Hepatocyte (in vitro differentiated cells): Measurements from ENCODE around the gene PTRH1.

Experiments used
- EZH2 ChIP-seq: fragments of 200-600 bp; sonication (generic); IDR thresholded peaks from 2 replicates; pipeline ENCODE4 v1.6.1; 2016; ENCODE audit warnings: antibody characterized with exemption, mild to moderate bottlenecking, borderline replicate concordance
- TF ChIP-seq, protein P1 (sequence below): fragments of 200-600 bp; sonication (generic); IDR thresholded peaks from 2 replicates; pipeline ENCODE4 v1.5.1; 2016; ENCODE audit warnings: antibody characterized with exemption, mild to moderate bottlenecking; ENCODE audit not compliant: poor library complexity

- TF ChIP-seq, protein P1, sequence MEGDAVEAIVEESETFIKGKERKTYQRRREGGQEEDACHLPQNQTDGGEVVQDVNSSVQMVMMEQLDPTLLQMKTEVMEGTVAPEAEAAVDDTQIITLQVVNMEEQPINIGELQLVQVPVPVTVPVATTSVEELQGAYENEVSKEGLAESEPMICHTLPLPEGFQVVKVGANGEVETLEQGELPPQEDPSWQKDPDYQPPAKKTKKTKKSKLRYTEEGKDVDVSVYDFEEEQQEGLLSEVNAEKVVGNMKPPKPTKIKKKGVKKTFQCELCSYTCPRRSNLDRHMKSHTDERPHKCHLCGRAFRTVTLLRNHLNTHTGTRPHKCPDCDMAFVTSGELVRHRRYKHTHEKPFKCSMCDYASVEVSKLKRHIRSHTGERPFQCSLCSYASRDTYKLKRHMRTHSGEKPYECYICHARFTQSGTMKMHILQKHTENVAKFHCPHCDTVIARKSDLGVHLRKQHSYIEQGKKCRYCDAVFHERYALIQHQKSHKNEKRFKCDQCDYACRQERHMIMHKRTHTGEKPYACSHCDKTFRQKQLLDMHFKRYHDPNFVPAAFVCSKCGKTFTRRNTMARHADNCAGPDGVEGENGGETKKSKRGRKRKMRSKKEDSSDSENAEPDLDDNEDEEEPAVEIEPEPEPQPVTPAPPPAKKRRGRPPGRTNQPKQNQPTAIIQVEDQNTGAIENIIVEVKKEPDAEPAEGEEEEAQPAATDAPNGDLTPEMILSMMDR = peak; percentile 12
- TF ChIP-seq EZH2 = no peak
These were observed 48.5 kb upstream of the PTRH1 start for GRCh38 chr9:127763918-127764384.
